NCI-H1105 (cell line): ENCODE results near the gene NUDT22.

Source experiments
- DNase-seq: peaks from one replicate; lab custom pipeline; 2025; lab: John Stamatoyannopoulos, UW

NUDT22 gene

DNA sequence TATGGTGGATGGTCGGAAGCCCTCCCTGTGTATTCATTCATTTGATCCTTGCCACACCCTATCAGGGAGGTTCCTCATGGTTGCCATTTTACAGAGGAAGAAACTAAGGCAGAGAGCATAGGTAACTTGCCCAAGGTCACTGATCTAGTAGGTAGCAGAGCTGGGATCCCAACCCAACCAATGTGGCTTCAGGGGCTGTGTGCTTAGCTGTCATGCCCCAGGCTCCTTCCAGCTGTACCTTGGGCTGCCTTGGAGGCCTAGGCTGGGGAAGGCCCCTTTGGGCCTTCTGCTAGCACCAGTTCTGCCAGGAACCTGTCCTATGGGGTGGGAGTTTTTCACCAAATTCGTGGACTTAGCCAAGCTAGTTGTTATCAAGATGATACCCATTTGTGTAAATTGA, 49.8 kb downstream of the NUDT22 start:
- no peak for DNase-seq

DNA sequence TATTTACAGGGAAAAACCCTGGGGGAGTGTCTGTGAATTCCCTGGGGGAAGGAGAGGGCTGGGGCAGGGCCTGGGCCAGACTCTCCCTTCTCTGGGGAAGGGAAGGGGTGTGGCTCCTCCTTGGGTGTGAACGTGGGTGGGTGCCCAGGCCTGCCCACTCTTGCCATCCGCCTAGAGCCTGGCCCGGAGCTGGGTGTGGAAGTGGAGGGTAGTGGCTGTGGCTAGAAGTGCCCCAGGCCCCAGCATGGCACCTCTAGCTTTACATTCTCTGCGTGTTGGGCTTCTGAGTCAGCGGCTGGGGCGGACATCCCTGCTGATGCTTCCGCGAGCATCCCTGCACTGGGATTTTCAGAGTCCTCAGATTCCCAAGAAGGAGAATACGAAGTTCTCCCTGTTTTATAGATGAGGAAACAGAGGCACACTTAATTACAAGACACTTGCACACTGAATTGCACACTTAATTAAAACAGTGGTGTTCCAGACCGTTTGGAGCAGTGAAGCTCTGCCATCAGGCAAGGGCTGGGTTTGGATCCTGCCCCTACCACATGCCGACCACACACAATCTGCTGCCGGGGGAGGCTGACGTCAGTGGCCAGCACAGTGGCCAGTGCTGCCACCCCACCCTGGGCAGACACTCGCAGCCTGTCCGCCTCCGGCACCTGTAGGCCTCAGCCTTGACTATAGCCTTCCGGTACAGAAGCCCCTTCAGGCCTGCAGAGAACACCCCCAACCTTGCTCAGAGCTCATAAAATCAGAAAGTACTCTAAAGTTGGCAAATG, 50.8 kb downstream of the NUDT22 start:
- no peak for DNase-seq

DNA sequence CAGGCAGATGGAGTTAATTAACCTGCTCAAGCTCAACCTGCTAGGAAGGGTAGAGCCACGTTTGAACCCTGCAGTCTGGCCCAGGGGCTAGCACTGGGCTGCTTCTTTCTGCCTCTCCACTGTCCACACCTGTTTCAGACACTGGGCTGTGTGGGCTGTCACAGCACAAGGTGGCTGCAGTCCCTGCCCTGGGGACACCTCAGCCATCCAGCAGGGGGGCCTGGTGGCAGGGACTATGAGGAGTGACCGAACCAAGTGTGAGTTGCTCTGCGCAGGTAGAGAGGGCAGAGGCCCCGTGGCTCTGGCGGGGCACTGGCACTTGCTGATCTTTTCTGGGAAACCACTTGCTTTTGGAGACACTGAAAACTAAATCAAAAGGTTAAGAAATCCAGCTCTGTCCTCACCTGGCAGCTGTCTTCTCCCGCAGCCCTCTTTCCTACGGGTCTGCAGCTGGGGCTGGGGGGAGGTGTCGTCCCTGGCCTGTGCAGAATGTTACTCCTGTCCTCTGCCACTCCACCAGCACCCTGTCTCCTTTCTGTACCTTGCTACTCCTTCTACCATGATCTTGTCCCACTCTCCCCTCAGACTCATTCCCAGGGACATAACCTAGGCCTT, 52.6 kb downstream of the NUDT22 start:
- no peak for DNase-seq
